Fibroblast of mammary gland (primary cell): ENCODE results near the gene ZNF24.
A peak's percentile ranks its signal among the peaks of the same experiment; 100 is the strongest.

Experiments used
- DNase-seq: peaks from one replicate; pipeline ENCODE4 v3.0.0-alpha.2; 2010; ENCODE audit warnings: low read depth
- H3K4me3 ChIP-seq: 2 replicates; pipeline ENCODE4 v1.5.1; 2011; ENCODE audit warnings: low read depth, mild to moderate bottlenecking, low read length, moderate library complexity; ENCODE audit not compliant: control insufficient read depth
- CTCF ChIP-seq: conservative IDR thresholded peaks from 2 replicates; pipeline ENCODE4 v1.5.1; 2011; ENCODE audit warnings: low read depth, low read length, inconsistent platforms; ENCODE audit not compliant: control insufficient read depth, insufficient read depth

The ZNF24 gene

DNA sequence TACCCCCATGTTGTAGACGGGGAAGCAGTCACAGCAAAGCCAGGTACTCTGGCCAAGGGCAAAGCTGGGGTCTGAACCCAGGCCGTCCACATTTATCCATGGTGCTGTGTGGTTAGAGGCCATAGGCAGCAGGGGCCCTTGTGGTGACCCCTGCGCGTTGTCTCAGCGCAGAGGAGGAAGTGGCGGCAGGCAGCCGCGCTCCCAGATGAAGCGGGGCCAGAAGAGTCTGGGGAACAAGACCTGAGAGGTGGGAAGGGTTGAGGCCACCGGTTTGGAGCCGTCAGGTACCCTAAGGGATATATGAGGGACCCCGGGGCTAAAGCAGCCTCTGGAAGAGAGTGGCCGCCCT, 32.1 kb upstream of the ZNF24 start:
- no peak for DNase-seq
- TF ChIP-seq CTCF, result no peak
- H3K4me3 ChIP-seq, result peak overlapping the region; percentile 61

DNA sequence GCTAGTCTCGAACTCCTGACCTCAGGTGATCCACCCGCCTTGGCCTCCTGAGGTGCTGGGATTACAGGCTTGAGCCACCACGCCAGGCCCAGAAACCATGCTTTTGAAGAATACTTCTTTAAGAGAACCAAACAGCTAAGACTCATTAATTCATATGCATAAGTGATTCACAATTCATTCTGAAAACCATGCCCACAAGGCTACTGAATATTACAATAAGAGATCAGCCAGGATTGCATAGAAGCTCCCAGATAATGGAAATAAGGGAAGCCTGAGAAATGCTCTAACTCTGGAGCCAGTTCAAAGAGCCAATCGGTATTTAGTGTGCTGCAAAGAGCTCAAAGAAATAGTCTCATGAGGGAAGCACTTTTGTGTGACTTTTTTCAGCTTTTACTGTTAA, 30.5 kb upstream of the ZNF24 start:
- DNase-seq, result no peak
- H3K4me3 ChIP-seq, result no peak overlapping the region
- no peak for TF ChIP-seq CTCF

DNA sequence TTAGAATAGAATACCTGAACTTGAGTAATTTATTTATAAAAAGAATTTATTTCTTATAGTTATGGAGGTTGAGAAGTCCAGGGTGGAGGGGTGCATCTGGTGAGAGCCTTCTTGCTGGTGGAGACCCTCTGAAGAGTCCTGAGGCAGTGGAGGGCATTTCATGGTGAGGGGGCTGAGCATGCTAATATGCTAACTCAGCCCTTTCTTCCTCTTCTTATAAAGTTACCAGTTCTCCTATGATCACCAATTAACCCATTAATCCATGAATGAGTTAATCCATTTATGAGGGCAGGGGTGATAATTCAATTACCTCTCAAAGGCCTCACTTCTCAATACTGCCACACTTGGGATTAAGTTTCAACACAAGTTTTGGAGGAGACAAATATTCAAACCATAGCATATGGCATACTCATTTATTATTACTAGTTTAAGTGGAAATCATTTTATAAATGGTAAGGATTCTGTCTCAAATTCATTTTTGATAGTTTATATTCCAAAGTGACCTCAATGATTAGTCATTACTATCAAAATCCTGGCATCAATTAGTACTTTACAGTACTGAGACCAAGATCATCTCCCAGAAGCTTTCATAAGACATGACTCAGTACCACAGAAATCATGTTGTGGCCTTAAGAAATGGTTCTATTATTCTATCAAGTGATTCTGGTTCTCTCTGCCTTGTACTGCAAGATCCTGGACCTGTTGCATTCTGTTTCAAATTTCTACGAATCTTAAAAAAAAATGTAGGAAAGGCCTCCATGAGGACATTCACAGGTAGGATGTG, 27.4 kb upstream of the ZNF24 start:
- no peak overlapping the region for H3K4me3 ChIP-seq
- peak; percentile 88 for DNase-seq
- no peak for TF ChIP-seq CTCF

DNA sequence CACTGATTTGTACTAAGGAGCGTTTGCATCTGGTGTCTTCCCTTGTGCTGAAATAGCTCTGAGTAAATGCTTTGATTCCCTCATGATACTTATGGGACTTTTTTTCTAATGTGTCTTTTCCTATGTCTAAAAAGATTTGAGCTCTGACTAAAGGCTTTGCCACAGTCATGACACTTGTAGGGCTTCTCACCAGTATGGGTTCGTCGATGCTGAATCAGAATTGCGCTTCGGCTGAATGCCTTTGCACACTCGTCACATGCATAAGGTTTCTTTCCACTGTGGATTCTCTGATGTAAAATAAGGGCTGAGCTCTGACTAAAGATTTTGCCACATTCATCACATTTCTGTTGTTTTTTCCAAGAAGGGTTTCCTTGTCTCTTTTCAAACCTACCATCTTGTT, 24.9 kb upstream of the ZNF24 start:
- TF ChIP-seq CTCF, result no peak
- DNase-seq, result no peak
- H3K4me3 ChIP-seq, result no peak overlapping the region

- H3K4me3 ChIP-seq, result no peak overlapping the region
- no peak for TF ChIP-seq CTCF
- DNase-seq, result no peak
These were observed 24.4 kb upstream of the ZNF24 start for GRCh38 chr18:35368595-35368994.

DNA sequence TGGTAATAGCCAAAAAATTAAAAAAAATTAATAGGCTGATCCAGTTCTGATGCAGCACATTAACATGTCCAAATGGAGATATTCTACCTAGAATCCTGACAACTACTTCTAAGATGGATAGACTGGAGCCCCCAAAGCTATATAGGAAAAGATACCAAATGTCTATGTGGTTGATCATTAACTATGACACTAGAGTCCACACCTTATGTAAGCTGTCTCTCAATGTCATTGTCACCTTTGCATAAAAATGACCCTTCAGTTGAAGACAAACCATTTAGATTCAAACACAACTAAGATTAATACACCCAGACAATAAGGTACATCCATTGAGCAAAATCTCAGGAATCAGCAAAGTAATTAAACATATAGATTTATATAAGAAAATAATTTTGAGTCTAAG, 18.3 kb upstream of the ZNF24 start:
- no peak for TF ChIP-seq CTCF
- DNase-seq, result no peak
- H3K4me3 ChIP-seq, result no peak overlapping the region
